ENCODE results near the gene FOCAD.
"Not testable (repeated sequence)": the region's sequence is repeated elsewhere in the genome, so short reads cannot be mapped to it uniquely, and the experiment has no call there.

The FOCAD gene

DNA sequence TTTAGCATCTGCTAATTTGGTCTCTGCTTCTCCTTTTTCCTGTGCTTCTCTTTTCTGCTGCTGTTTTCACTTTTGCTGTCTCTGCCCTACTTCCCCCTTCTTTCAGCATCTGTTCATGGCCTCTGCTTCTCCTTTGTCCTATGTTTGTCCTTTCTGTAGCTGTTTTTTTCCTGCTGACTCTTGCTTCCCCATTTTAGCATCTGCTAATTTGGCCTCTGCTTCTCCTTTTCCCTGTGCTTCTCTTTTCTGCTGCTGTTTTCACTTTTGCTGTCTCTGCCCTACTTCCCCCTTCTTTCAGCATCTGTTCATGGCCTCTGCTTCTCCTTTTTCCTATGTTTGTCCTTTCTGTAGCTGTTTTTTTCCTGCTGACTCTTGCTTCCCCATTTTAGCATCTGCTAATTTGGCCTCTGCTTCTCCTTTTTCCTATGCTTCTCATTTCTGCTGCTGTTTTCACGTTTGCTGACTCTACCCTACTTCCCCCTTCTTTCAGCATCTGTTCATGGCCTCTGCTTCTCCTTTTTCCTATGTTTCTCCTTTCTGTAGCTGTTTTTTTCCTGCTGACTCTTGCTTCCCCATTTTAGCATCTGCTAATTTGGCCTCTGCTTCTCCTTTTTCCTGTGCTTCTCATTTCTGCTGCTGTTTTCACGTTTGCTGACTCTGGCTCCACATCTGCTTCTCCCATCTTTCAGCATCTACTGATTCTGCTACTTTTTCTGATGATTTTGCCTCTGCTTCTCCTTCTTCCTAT is 290.3 kb downstream of the FOCAD start:
- H3K4me1 Mint-ChIP-seq, H3K27me3 Mint-ChIP-seq, H3K27ac Mint-ChIP-seq, H3K9me3 Mint-ChIP-seq, H3K4me3 Mint-ChIP-seq: not testable (repeated sequence)
- H3K36me3 Mint-ChIP-seq, result peaks cover 34% of the 10 kb centered on the region

DNA sequence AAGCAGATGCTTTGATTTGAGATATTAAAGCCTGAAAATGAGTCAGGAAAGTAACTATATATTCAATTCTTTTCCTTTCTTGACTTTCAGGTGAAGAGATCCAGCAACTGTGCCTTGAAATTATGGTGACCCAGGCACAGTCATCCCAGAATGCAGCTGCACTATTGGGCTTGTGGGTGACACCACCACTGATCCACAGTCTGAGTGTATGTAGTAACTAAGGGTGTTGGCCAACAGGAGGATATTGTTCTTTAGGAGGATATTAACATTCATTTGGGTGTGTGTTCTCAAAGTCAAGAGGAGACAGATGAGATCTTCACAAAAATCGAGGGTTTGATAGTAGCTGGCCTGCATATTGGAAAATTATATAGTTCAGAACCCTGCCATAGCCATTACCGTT is 294.2 kb downstream of the FOCAD start:
- Mint-ChIP-seq H3K9me3 (no peaks in the 10 kb centered on the region), H3K36me3 (peaks cover 32% of the 10 kb centered on the region), H3K27ac (no peak overlapping the region), H3K4me3 (no peak overlapping the region), H3K27me3 (no peaks in the 10 kb centered on the region), H3K4me1 (no peaks in the 10 kb centered on the region)

DNA sequence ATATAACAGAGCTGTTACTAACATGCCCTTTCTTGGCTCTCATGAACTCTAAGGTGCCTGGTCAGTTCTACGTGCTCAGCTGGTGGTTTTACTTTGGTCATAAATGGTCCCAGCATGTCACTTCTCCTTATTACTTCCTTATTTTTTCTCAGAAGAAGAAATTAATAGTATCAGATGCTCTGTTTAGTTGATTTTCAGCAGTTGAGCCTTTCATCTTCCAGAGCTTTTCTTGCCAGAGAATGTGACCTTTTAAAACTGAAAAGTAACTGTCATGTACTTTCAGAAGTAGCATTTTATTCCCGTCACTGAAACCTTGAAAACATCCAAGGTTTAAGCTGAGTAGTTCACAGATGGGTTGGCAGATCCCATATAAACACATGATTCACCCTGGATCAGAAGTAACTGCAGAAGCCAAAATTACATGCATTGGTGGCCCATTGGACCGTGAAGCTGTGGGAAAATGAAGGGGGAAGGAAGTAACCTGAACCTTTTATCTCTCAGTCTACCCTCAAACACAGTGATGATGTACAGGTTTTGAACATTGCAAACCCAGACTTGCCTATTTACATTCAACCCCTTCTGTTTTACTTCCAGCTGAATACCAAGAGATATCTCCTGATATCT is 296.9 kb downstream of the FOCAD start:
- Mint-ChIP-seq H3K4me3 (no peak overlapping the region), H3K27ac (no peak overlapping the region), H3K9me3 (no peaks in the 10 kb centered on the region), H3K36me3 (peaks cover 28% of the 10 kb centered on the region), H3K27me3 (no peaks in the 10 kb centered on the region), H3K4me1 (no peaks in the 10 kb centered on the region)

DNA sequence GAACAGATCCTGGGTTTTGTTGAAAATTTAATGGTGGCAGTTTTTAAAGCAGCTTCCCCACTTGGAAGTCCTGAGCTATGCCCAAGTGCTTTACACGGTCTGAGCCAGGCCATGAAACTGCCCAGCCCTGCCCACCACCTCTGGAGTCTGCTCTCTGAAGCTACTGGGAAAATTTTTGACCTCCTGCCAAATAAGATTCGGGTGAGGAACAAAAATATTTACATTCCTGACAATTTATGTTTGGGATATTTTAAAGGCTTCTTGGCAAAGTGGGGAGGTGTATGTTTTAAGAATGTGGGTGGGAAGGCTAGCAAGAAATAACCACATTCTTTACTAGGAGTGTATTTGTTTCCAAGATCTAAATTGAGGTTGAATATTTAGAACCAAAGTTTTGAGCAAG is 297.4 kb downstream of the FOCAD start:
- H3K4me1 Mint-ChIP-seq, result no peaks in the 10 kb centered on the region
- H3K4me3 Mint-ChIP-seq, result no peak overlapping the region
- peaks cover 25% of the 10 kb centered on the region for H3K36me3 Mint-ChIP-seq
- no peaks in the 10 kb centered on the region for H3K9me3 Mint-ChIP-seq
- H3K27ac Mint-ChIP-seq, result no peak overlapping the region
- no peaks in the 10 kb centered on the region for H3K27me3 Mint-ChIP-seq

DNA sequence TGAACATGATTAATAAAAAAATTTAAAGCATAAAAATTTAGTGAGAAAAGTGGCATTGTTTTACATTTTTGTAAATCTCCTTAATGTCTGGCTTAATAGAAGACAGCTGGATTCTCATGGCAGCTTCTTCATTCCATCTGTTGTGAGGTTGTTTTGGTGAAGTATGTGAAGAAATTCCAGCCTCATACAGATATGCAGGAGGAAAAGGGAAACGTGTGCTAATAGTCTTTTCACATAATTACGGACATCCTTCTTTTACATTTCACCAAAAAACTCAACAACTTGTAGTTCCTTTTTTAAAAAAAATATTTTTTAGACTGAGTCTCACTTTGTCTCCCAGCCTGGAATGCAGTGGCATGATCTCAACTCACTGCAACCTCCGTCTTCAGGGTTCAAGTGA is 300.4 kb downstream of the FOCAD start:
- Mint-ChIP-seq H3K4me3 (no peak overlapping the region), H3K4me1 (no peaks in the 10 kb centered on the region), H3K27ac (no peak overlapping the region), H3K9me3 (no peaks in the 10 kb centered on the region), H3K27me3 (no peaks in the 10 kb centered on the region), H3K36me3 (peaks cover 24% of the 10 kb centered on the region)

DNA sequence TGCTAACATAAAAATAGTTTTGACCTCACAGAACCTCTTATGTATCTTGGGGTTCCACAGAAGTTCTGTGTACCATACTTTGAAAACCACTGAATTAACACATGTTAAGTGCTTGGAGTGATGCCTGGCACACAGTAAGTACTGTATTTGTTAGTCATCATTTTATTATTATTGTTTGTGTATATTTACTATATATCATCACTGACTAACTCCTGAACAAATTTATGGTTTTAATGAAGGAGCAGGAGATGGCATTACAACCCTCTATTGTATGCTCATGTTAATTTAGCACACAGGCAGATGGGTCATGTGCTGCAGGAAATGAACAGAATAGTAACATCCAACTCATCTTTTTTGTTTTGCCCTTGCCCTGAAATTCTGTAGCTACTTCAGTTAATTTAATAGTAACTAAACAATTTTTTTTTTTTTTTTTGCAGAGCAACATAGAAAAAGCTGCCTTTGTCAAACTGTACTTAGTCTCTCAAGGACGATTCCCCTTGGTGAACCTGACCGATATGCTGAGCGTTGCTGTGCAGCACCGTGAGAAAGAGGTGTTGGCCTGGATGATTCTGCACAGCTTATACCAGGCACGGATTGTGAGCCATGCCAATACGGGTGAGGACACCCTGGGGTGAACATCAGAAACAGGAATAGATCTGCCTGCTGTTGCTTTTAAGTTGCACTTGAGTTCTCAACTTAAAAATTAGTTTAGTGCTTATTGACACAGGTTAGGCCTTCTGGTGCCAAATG is 302.0 kb downstream of the FOCAD start:
- H3K36me3 Mint-ChIP-seq, result peaks cover 22% of the 10 kb centered on the region

DNA sequence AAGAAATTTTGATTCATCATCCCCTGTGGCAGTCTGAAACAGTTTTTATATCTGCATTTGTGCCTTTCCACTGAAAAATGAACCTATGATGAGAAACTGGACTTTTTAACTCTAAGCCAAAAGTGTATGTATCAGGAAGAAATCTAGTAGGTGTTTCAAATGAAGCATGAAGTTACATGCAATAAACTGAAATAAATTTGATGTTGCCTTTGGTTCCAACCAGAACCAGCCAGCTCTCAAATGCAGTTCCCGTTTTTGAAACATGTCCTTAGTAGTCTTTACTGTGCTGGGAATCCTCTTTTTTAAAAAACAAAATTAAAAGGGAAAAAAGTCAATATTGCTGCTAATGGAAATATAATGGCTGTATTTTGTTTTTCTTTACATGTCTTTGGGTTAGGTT is 303.5 kb downstream of the FOCAD start:
- H3K27ac Mint-ChIP-seq, result no peak overlapping the region
- peaks cover 22% of the 10 kb centered on the region for H3K36me3 Mint-ChIP-seq
- H3K9me3 Mint-ChIP-seq, result no peaks in the 10 kb centered on the region
- H3K27me3 Mint-ChIP-seq, result no peaks in the 10 kb centered on the region
- H3K4me1 Mint-ChIP-seq, result no peaks in the 10 kb centered on the region
- H3K4me3 Mint-ChIP-seq, result no peak overlapping the region

More for the DNA sequence above, 302.0 kb downstream of the FOCAD start:
- Mint-ChIP-seq H3K9me3 (no peaks in the 10 kb centered on the region), H3K4me3 (no peak overlapping the region), H3K4me1 (no peaks in the 10 kb centered on the region), H3K27ac (no peak overlapping the region), H3K27me3 (no peaks in the 10 kb centered on the region)

DNA sequence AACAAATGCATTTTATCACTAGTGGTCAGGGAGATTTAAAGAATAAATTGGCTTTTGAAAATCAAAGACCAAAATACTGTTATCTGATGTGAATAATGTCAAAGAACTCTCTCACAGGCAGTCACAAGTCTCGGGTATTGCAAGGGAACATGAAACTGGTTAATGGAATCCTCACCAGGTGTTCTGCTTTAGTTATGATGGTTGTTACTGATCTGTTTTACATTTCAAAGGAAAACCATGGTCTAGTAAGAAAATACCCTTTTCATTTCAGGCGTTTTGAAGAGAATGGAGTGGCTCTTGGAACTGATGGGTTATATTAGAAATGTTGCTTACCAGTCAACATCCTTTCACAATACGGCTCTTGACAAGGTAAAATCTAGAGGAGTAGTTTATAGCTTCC is 304.0 kb downstream of the FOCAD start:
- H3K9me3 Mint-ChIP-seq, result no peaks in the 10 kb centered on the region
- H3K4me3 Mint-ChIP-seq, result no peak overlapping the region
- no peak overlapping the region for H3K27ac Mint-ChIP-seq
- H3K36me3 Mint-ChIP-seq, result peaks cover 22% of the 10 kb centered on the region
- H3K27me3 Mint-ChIP-seq, result no peaks in the 10 kb centered on the region
- H3K4me1 Mint-ChIP-seq, result no peaks in the 10 kb centered on the region

- H3K9me3 Mint-ChIP-seq, result no peaks in the 10 kb centered on the region
- no peaks in the 10 kb centered on the region for H3K4me1 Mint-ChIP-seq
- H3K27ac Mint-ChIP-seq, result no peak overlapping the region
- H3K27me3 Mint-ChIP-seq, result no peaks in the 10 kb centered on the region
- H3K4me3 Mint-ChIP-seq, result no peak overlapping the region
- H3K36me3 Mint-ChIP-seq, result peaks cover 25% of the 10 kb centered on the region
These were observed 304.7 kb downstream of the FOCAD start for GRCh38 chr9:20988671-20989315.

DNA sequence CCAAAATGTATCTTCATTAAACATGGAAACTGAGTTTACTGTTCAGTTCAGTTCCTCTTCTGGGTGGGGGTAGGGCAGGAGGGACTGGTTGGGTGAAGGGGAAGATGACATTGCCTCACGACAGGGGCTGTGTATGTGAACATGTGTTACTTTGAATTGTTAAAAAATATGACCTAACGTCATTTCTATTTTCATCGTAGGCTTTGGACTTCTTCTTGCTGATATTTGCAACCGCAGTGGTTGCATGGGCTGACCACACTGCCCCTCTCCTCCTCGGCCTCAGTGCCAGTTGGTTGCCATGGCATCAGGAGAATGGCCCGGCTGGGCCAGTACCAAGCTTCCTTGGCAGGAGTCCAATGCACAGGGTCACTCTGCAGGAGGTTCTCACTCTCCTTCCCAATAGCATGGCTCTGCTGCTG is 305.9 kb downstream of the FOCAD start:
- Mint-ChIP-seq H3K36me3 (peaks cover 31% of the 10 kb centered on the region), H3K9me3 (no peaks in the 10 kb centered on the region), H3K27ac (no peak overlapping the region), H3K4me3 (no peak overlapping the region), H3K4me1 (no peaks in the 10 kb centered on the region), H3K27me3 (no peaks in the 10 kb centered on the region)

DNA sequence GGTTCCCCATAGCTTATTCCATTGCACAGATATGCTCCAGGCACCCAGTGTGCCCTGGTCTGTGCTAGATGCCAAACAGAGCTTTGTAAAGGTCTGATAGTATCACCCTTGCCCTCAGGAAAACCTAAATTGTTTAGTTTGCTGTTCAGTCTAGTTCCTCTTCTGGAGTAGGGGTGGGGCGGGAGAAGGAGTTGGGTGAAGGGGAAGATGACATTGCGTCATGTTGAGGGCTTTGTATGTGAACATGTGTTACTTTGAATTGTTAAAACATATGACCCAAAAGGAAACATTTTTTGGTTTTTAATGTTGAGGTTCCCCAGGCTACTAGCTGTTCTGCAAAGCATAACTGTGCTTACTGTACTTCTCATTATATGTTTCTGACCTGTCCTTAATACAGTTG is 306.8 kb downstream of the FOCAD start:
- Mint-ChIP-seq H3K27ac (no peak overlapping the region), H3K36me3 (peaks cover 39% of the 10 kb centered on the region), H3K9me3 (no peaks in the 10 kb centered on the region), H3K4me3 (no peak overlapping the region), H3K27me3 (no peaks in the 10 kb centered on the region), H3K4me1 (peaks cover 4% of the 10 kb centered on the region)

- Mint-ChIP-seq H3K9me3 (no peaks in the 10 kb centered on the region), H3K27me3 (no peaks in the 10 kb centered on the region), H3K27ac (no peak overlapping the region), H3K4me1 (peaks cover 27% of the 10 kb centered on the region), H3K36me3 (peaks cover 40% of the 10 kb centered on the region), H3K4me3 (no peak overlapping the region)
These were observed 310.4 kb downstream of the FOCAD start for GRCh38 chr9:20994486-20994885.

- H3K27me3 Mint-ChIP-seq, result no peaks in the 10 kb centered on the region
- peaks cover 40% of the 10 kb centered on the region for H3K36me3 Mint-ChIP-seq
- no peak overlapping the region for H3K27ac Mint-ChIP-seq
- no peak overlapping the region for H3K4me3 Mint-ChIP-seq
- no peaks in the 10 kb centered on the region for H3K9me3 Mint-ChIP-seq
- H3K4me1 Mint-ChIP-seq, result peaks cover 27% of the 10 kb centered on the region
These were observed 311.6 kb downstream of the FOCAD start for GRCh38 chr9:20995616-20996015.

DNA sequence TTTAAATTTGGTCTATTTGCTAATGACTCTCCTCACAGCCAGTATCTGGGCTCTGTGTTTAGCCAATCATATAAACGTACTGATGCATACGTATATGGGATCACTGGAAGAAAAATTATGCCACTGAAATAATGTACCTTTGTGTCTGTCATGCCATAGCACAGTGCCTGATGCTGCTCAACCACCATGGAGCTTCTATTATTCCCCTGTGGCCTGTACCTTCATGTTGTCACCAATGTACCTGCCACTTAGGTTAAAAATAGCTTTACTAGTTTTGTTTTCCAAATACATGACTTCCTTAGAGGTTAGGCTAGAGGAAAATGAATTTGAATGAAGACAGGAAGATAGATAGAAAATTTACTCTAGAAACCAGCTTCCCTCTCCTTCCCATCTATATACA is 312.8 kb downstream of the FOCAD start:
- peaks cover 4% of the 10 kb centered on the region for H3K9me3 Mint-ChIP-seq
- peaks cover 43% of the 10 kb centered on the region for H3K36me3 Mint-ChIP-seq
- H3K4me1 Mint-ChIP-seq, result peaks cover 37% of the 10 kb centered on the region
- no peaks in the 10 kb centered on the region for H3K27me3 Mint-ChIP-seq
- H3K27ac Mint-ChIP-seq, result peak overlapping the region; percentile 55
- H3K4me3 Mint-ChIP-seq, result no peak overlapping the region

GRCh38 chr9:20997503-20998076 is 313.5 kb downstream of the FOCAD start:
- peaks cover 45% of the 10 kb centered on the region for H3K4me1 Mint-ChIP-seq
- no peak overlapping the region for H3K27ac Mint-ChIP-seq
- peaks cover 10% of the 10 kb centered on the region for H3K9me3 Mint-ChIP-seq
- H3K27me3 Mint-ChIP-seq, result no peaks in the 10 kb centered on the region
- H3K36me3 Mint-ChIP-seq, result peaks cover 45% of the 10 kb centered on the region
- H3K4me3 Mint-ChIP-seq, result no peak overlapping the region

Data from activated naive CD4-positive, alpha-beta T cell treated with anti-CD3 and anti-CD28 coated beads, Interleukin-2, amount 50 U/mL, for 24 hours (primary cell).